HepG2 (cell line): ENCODE results near the gene TFDP1. TPM values are rescaled to one million over a fixed set of nuclear protein-coding genes. Genes with fewer than 3 reads are reported as not detected.

ENCODE experiments used
- ATAC-seq: fragments of 200-7000 bp; cut with Tn5 transposase; 3 replicates; pipeline ENCODE4 v1.9.1; 2020; ENCODE audit warnings: mild to moderate bottlenecking, moderate library complexity
- Bru-seq: library from RNA; stranded (reverse); fragments of 400-500 nt; gene quantifications from one replicate; lab custom pipeline; 2021; lab: Mats Ljungman, UMichigan
- BruChase-seq, 2 experiments: library from RNA; stranded (reverse); fragments of 400-500 nt; gene quantifications; one replicate each; lab custom pipeline; 2021; lab: Mats Ljungman, UMichigan
- BruUV-seq: library from RNA; stranded (reverse); fragments of 400-500 nt; replicated peaks from 2 replicates; lab custom pipeline; 2021; lab: Mats Ljungman, UMichigan
- CTCF ChIA-PET: fragments of 300-600 bp; formaldehyde crosslinking; extraction: SDS; loops from one replicate; lab custom pipeline; 2021; ENCODE audit warnings: low total read pairs, inconsistent platforms, low intra/inter-chr PET ratio; lab: Yijun Ruan, JAX
- POLR2A ChIA-PET: fragments of 350-600 bp; sonication (Branson Sonifier 250); formaldehyde crosslinking; loops from one replicate; lab custom pipeline; 2020; ENCODE audit warnings: antibody characterized with exemption, inconsistent platforms; lab: Yijun Ruan, JAX
- DNase-seq: peaks from one replicate; pipeline ENCODE4 v3.0.0-alpha.2; 2015; ENCODE audit warnings: low spot score
- FAIRE-seq: peaks from 3 replicates; lab custom pipeline; 2011; peaks lifted over from hg19 to GRCh38; lab: Jason Lieb, UNC
- H2AFZ ChIP-seq: one replicate; pipeline ENCODE4 v1.6.1; 2011; ENCODE audit warnings: low read length, inconsistent platforms
- H3K27ac ChIP-seq: fragments of 300-600 bp; 3 replicates; pipeline ENCODE4 v1.8.0; 2011; ENCODE audit warnings: mixed run types, mild to moderate bottlenecking, mixed read lengths, low read length, inconsistent platforms; ENCODE audit not compliant: insufficient read depth; ENCODE audit errors: extremely low read length
- H3K27me3 ChIP-seq, 2 experiments: fragments of 200-600 bp in 1 of 2; 2 replicates in 1 of 2; 3 replicates in 1 of 2; pipeline versions ENCODE4 v1.6.0 to v1.8.0; 2011; ENCODE audit warnings: low read length in 2 of 2, mild to moderate bottlenecking in 2 of 2, moderate library complexity in 2 of 2, inconsistent platforms in 1 of 2; ENCODE audit not compliant: insufficient read depth in 2 of 2, control insufficient read depth in 1 of 2
- H3K36me3 ChIP-seq, 2 experiments: fragments of 200-600 bp in 1 of 2; replicated peaks in 1 of 2; 2 replicates in 1 of 2; 3 replicates in 1 of 2; pipeline versions ENCODE4 v1.5.1 to v1.8.0; 2011; ENCODE audit warnings: low read length in 2 of 2, inconsistent platforms in 1 of 2; ENCODE audit not compliant: insufficient read depth in 2 of 2, control insufficient read depth in 1 of 2
- H3K4me1 ChIP-seq: 2 replicates; pipeline ENCODE4 v1.5.1; 2012; ENCODE audit warnings: low read length, inconsistent platforms; ENCODE audit not compliant: insufficient read depth
- H3K4me2 ChIP-seq: 2 replicates; pipeline ENCODE4 v1.6.0; 2011; ENCODE audit warnings: low read depth, low read length, inconsistent platforms
- H3K4me3 ChIP-seq, 3 experiments: fragments of 200-600 bp in 1 of 3; sonication (generic), shearing (Covaris generic) in 1 of 3; replicated peaks in 1 of 3; 2 replicates each; pipeline ENCODE4 v1.5.1; 2011 to 2016; ENCODE audit warnings: low read length in 3 of 3, inconsistent platforms in 2 of 3, low read depth in 2 of 3, mild to moderate bottlenecking in 2 of 3, control low read depth in 1 of 3, mixed read lengths in 1 of 3; ENCODE audit not compliant: insufficient read depth in 1 of 3
- H3K79me2 ChIP-seq: one replicate; pipeline ENCODE4 v1.6.1; 2011; ENCODE audit warnings: low read length, inconsistent platforms; ENCODE audit not compliant: insufficient read depth
- H3K9ac ChIP-seq: 2 replicates; pipeline ENCODE4 v1.6.0; 2011; ENCODE audit warnings: mild to moderate bottlenecking, low read depth, low read length, inconsistent platforms; ENCODE audit not compliant: insufficient read depth
- H3K9me3 ChIP-seq: 2 replicates; pipeline ENCODE4 v1.5.1; 2012; ENCODE audit warnings: mild to moderate bottlenecking, low read length
- H4K20me1 ChIP-seq: 2 replicates; pipeline ENCODE4 v1.6.0; 2011; ENCODE audit warnings: inconsistent platforms, mild to moderate bottlenecking, low read length, moderate library complexity; ENCODE audit not compliant: insufficient read depth
- FOXA3 ChIP-seq: IDR thresholded peaks from 2 replicates; pipeline ENCODE4 v1.6.1; 2016; ENCODE audit warnings: missing genetic modification reagents, missing compliant biosample characterization
- HDAC6 ChIP-seq: fragments of 200-600 bp; sonication (generic); IDR thresholded peaks from 2 replicates; pipeline ENCODE4 v1.7.0; 2017; ENCODE audit warnings: mild to moderate bottlenecking, antibody characterized with exemption, low read length, low read depth
- KMT2A ChIP-seq: sonication (generic); formaldehyde crosslinking; IDR thresholded peaks from 2 replicates; pipeline ENCODE4 v1.4.0; 2020; ENCODE audit warnings: missing genetic modification reagents
- PHF5A ChIP-seq: IDR thresholded peaks from one replicate; pipeline ENCODE4 v1.6.1; 2018; ENCODE audit warnings: low read depth, missing genetic modification reagents; ENCODE audit not compliant: unreplicated experiment
- RERE ChIP-seq: IDR thresholded peaks from 2 replicates; pipeline ENCODE4 v1.6.1; 2016; ENCODE audit warnings: low read depth, missing genetic modification reagents, missing compliant biosample characterization
- SPEN ChIP-seq: sonication (generic); formaldehyde crosslinking; IDR thresholded peaks from 2 replicates; pipeline ENCODE4 v1.5.1; 2020; ENCODE audit warnings: low read depth, mild to moderate bottlenecking, missing genetic modification reagents
- ZFP90 ChIP-seq: sonication (generic); formaldehyde crosslinking; IDR thresholded peaks from 2 replicates; pipeline ENCODE4 v1.8.0; 2022; ENCODE audit warnings: missing genetic modification reagents, mild to moderate bottlenecking, inconsistent platforms, borderline replicate concordance
- ZNF503 ChIP-seq: sonication (generic); formaldehyde crosslinking; IDR thresholded peaks from 2 replicates; pipeline ENCODE4 v1.4.0; 2020; ENCODE audit warnings: missing genetic modification reagents
- ZNF839 ChIP-seq: sonication (generic); formaldehyde crosslinking; IDR thresholded peaks from 2 replicates; pipeline ENCODE4 v1.4.0; 2020; ENCODE audit warnings: missing genetic modification reagents, mild to moderate bottlenecking, borderline replicate concordance
- WGBS: methylation state at CpG from one replicate; pipeline ENCODE4 v1.1.6; 2017; ENCODE audit warnings: low lambda C conversion rate; 5-methylcytosine and 5-hydroxymethylcytosine counted together
- in situ Hi-C: cut with HindIII; loops from 2 replicates; pipeline ENCODE4 v1.10.0; 2017; ENCODE audit warnings: low pct_unique_long_range_greater_than_20kb; ENCODE audit not compliant: extremely low pct_ligation_motif_present
- intact Hi-C: fragments of 100-400 bp; cut with micrococcal nuclease; formaldehyde crosslinking; loops from one replicate; pipeline ENCODE4 v1.10.0; 2022; ENCODE audit not compliant: unreplicated experiment
- long read RNA-seq, 2 experiments: library from RNA in 1 of 2; library from polyadenylated mRNA in 1 of 2; stranded (forward) in 1 of 2; unstranded in 1 of 2; transcript quantifications; one replicate each; pipeline ENCODE4 v2.0.0, GENCODE V29; 2019 to 2022
- polyA minus RNA-seq, 3 experiments: library from RNA; depleted of rRNA, polyadenylated mRNA; stranded (reverse); fragments of >200 nt; gene quantifications; 2 replicates each; pipeline ENCODE4 v1.2.3, GENCODE V29; 2011; ENCODE audit warnings: low replicate concordance in 1 of 3
- polyA plus RNA-seq, 8 experiments: library from polyadenylated mRNA; depleted of rRNA in 3 of 8; stranded (reverse) in 7 of 8; unstranded in 1 of 8; fragments of >200 nt; fragmentation: Illumina TruSeq in 4 of 8; extraction: Trizol in 4 of 8; gene quantifications; 2 replicates each; pipeline versions ENCODE4 v1.2.1 to v1.2.3, GENCODE V29; 2011 to 2016; ENCODE audit warnings: low read depth in 4 of 8, missing spikeins in 1 of 8, mixed read lengths in 1 of 8; ENCODE audit not compliant: insufficient read depth in 1 of 8
- total RNA-seq, 5 experiments: library from RNA; depleted of rRNA; stranded (reverse); fragments of >200 nt; fragmentation: Illumina TruSeq; extraction: Trizol; gene quantifications; 2 replicates each; pipeline ENCODE4 v1.2.3, GENCODE V29; 2016; ENCODE audit warnings: low read depth in 1 of 5

The TFDP1 gene
- total RNA-seq (2016; rRNA removed; fragmentation: Illumina TruSeq; extraction: Trizol) (78.3 and 84.2 TPM in 2 replicates), polyA plus RNA-seq (2011; rRNA removed) (31.6 and 38.0 TPM in 2 replicates), polyA minus RNA-seq (2011; rRNA and poly(A)+ RNA removed; ENCODE audit: low replicate concordance) (27.0 and 92.2 TPM in 2 replicates), Bru-seq, nascent RNA (percentile 66 among the genes with signal in this experiment), BruChase-seq, experiment 1, labeled RNA remaining after a 6-hour chase (percentile 78 among the genes with signal in this experiment), BruChase-seq, experiment 2, labeled RNA remaining after a 2-hour chase (percentile 79 among the genes with signal in this experiment)
- 194 and 195 TPM in 2 replicates for total RNA-seq (2016; cell fraction: cytosol; rRNA removed; fragmentation: Illumina TruSeq; extraction: Trizol; ENCODE audit: low read depth)
- 67.1 and 88.3 TPM in 2 replicates for total RNA-seq (2016; cell fraction: insoluble cytoplasmic fraction; rRNA removed; fragmentation: Illumina TruSeq; extraction: Trizol)
- 221 and 222 TPM in 2 replicates for total RNA-seq (2016; cell fraction: membrane; rRNA removed; fragmentation: Illumina TruSeq; extraction: Trizol)
- 49.7 and 57.5 TPM in 2 replicates for total RNA-seq (2016; cell fraction: nucleus; rRNA removed; fragmentation: Illumina TruSeq; extraction: Trizol)
- polyA plus RNA-seq (2011; cell fraction: cytosol; rRNA removed), result 25.7 and 26.3 TPM in 2 replicates
- 37.1 and 39.8 TPM in 2 replicates for polyA plus RNA-seq (2011; cell fraction: nucleus; rRNA removed)
- polyA plus RNA-seq (2012), result 25.2 and 38.0 TPM in 2 replicates
- 283 and 288 TPM in 2 replicates for polyA plus RNA-seq (2016; cell fraction: cytosol; fragmentation: Illumina TruSeq; extraction: Trizol; ENCODE audit: low read depth)
- polyA plus RNA-seq (2016; cell fraction: insoluble cytoplasmic fraction; fragmentation: Illumina TruSeq; extraction: Trizol; ENCODE audit: low read depth), result 98.5 and 123 TPM in 2 replicates
- polyA plus RNA-seq (2016; cell fraction: membrane; fragmentation: Illumina TruSeq; extraction: Trizol; ENCODE audit: low read depth), result 260 and 268 TPM in 2 replicates
- 93.4 and 97.4 TPM in 2 replicates for polyA plus RNA-seq (2016; cell fraction: nucleus; fragmentation: Illumina TruSeq; extraction: Trizol; ENCODE audit: insufficient read depth, low read depth)
- polyA minus RNA-seq (2011; cell fraction: cytosol; rRNA and poly(A)+ RNA removed), result 13.8 and 22.4 TPM in 2 replicates
- polyA minus RNA-seq (2011; cell fraction: nucleus; rRNA and poly(A)+ RNA removed), result 24.0 and 26.7 TPM in 2 replicates
- long read RNA-seq, experiment 1, transcript TFDP1-201 (12 exons, 2,648 nt), result major isoform, 13 of 57 reads
- long read RNA-seq, experiment 1, transcript TFDP1-204 (3 exons, 447 nt), result minor isoform, 6 of 57 reads
- long read RNA-seq, experiment 1, partial matches to known transcripts, result 19 of 57 reads
- long read RNA-seq, experiment 1, other reads (novel, unspliced or antisense), result 19 of 57 reads
- long read RNA-seq, experiment 2, transcript TFDP1-204 (3 exons, 447 nt), result minor isoform, 5 of 67 reads
- long read RNA-seq, experiment 2, transcript TFDP1-201 (12 exons, 2,648 nt), result major isoform, 15 of 67 reads
- long read RNA-seq, experiment 2, partial matches to known transcripts, result 35 of 67 reads
- long read RNA-seq, experiment 2, other reads (novel, unspliced or antisense), result 12 of 67 reads

- DNase-seq (peak; percentile 81), FAIRE-seq (no peak), ATAC-seq (peak; percentile 78)
- intact Hi-C loops (no loop called here), in situ Hi-C loops (no loop called here)
- POLR2A ChIA-PET, result interaction anchor here (0.8 kb wide), 1 partner anchor 22 kb away, joined by 3 read pairs; no protein-coding TSS in a partner anchor
- H3K27ac ChIP-seq, result peak within 1 kb of the TSS; percentile 58
- WGBS, result 11% methylated on average over 22 of the region's 92 CpGs
- H3K9me3 ChIP-seq, result no peaks in the 10 kb centered on the region
- peak within 1 kb of the TSS; percentile 67 to 78 (median 75) for H3K4me3 ChIP-seq
- BruUV-seq, result no TSS peak
- H2AFZ ChIP-seq, result no peak within 1 kb of the TSS
- CTCF ChIA-PET, result no interaction called here
- peaks cover 47% of the 10 kb centered on the region for H3K4me1 ChIP-seq
- H3K27me3 ChIP-seq, result no peaks in the 10 kb centered on the region
- no peaks in the 10 kb centered on the region; the same call in 1 of the 2 replicates for H4K20me1 ChIP-seq
- H3K36me3 ChIP-seq, result peaks cover 0 to 7% of the 10 kb centered on the region in 2 experiments; a peak in 2 of 5 replicates
- peak within 1 kb of the TSS; percentile 78 for H3K4me2 ChIP-seq
- H3K79me2 ChIP-seq, result peaks cover 38% of the 10 kb centered on the region
- H3K9ac ChIP-seq, result peak within 1 kb of the TSS; percentile 73
- no peak for TF ChIP-seq FOXA3 (CRISPR knock-in tag)
- TF ChIP-seq ZNF839 (CRISPR knock-in tag), result no peak
- no peak for TF ChIP-seq HDAC6
- no peak for TF ChIP-seq RERE (CRISPR knock-in tag)
- TF ChIP-seq SPEN (CRISPR knock-in tag), result peak; percentile 77; the same call in 1 of the 2 replicates
- no peak for TF ChIP-seq ZNF503
- peak; percentile 42; the same call in 1 of the 2 replicates for TF ChIP-seq KMT2A (CRISPR knock-in tag)
- TF ChIP-seq PHF5A (CRISPR knock-in tag), result no peak
- TF ChIP-seq ZFP90 (CRISPR knock-in tag), result no peak
Observed at GRCh38 chr13:113584205-113584869, at the start of gene TFDP1. Gene TFDP1 (plus strand): TSS chr13:113584753. CDS start chr13:113585838, 1,085 bp downstream.
